ENCODE results near the gene SARDH. TPM values are rescaled to one million over a fixed set of nuclear protein-coding genes. Genes with fewer than 3 reads are reported as not detected.

SARDH gene
- total RNA-seq, 2 experiments from 2014 or later = 5.5 to 5.6 TPM

- POLR2A ChIA-PET = interaction anchor here (1.1 kb wide), 1 partner anchor 28 kb away, joined by 3 read pairs; no protein-coding TSS in a partner anchor
- DNase-seq (no peak), ATAC-seq (no peak)
- no peaks in the 10 kb centered on the region for H3K9me3 Mint-ChIP-seq
- no peaks in the 10 kb centered on the region for H3K36me3 Mint-ChIP-seq (ENCODE audit: low read depth)
- H3K4me1 Mint-ChIP-seq (ENCODE audit: low read depth) = no peaks in the 10 kb centered on the region
- intact Hi-C loops (cut with micrococcal nuclease) = no loop called here
- no peak overlapping the region for H3K4me3 Mint-ChIP-seq
- H3K27me3 Mint-ChIP-seq = no peaks in the 10 kb centered on the region
- no peak for TF ChIP-seq CTCF (IDR thresholded peaks at IDR 0.05)
- CTCF ChIA-PET = no interaction called here
- H3K27ac Mint-ChIP-seq = no peak overlapping the region
These were observed 98.0 kb downstream of the SARDH start for GRCh38 chr9:133640160-133640559.

- Mint-ChIP-seq H3K27ac (no peak overlapping the region), H3K36me3 (ENCODE audit: low read depth) (no peaks in the 10 kb centered on the region), H3K27me3 (no peaks in the 10 kb centered on the region), H3K4me1 (ENCODE audit: low read depth) (no peaks in the 10 kb centered on the region), H3K4me3 (no peak overlapping the region), H3K9me3 (no peaks in the 10 kb centered on the region)
- no peak for TF ChIP-seq CTCF (IDR thresholded peaks at IDR 0.05)
- DNase-seq (no peak), ATAC-seq (no peak)
- CTCF ChIA-PET = no interaction called here
- intact Hi-C loops (cut with micrococcal nuclease) = no loop called here
- POLR2A ChIA-PET = interaction anchor here (1.1 kb wide), 1 partner anchor 28 kb away, joined by 3 read pairs; no protein-coding TSS in a partner anchor
These were observed 98.5 kb downstream of the SARDH start for GRCh38 chr9:133639613-133640012.

GRCh38 chr9:133638711-133639110 is 99.4 kb downstream of the SARDH start:
- H3K36me3 Mint-ChIP-seq (ENCODE audit: low read depth) = no peaks in the 10 kb centered on the region
- no peaks in the 10 kb centered on the region for H3K9me3 Mint-ChIP-seq
- no peak for DNase-seq
- no peaks in the 10 kb centered on the region for H3K4me1 Mint-ChIP-seq (ENCODE audit: low read depth)
- H3K4me3 Mint-ChIP-seq = no peak overlapping the region
- no peak overlapping the region for H3K27ac Mint-ChIP-seq
- intact Hi-C loops (cut with micrococcal nuclease) = no loop called here
- ATAC-seq = no peak
- H3K27me3 Mint-ChIP-seq = no peaks in the 10 kb centered on the region
- ChIA-PET CTCF (no interaction called here), POLR2A (no interaction called here)
- TF ChIP-seq CTCF (IDR thresholded peaks at IDR 0.05) = no peak

GRCh38 chr9:133638076-133638475 is 100.1 kb downstream of the SARDH start:
- intact Hi-C loops (cut with micrococcal nuclease) = no loop called here
- H3K27ac Mint-ChIP-seq = no peak overlapping the region
- DNase-seq (no peak), ATAC-seq (no peak)
- no peaks in the 10 kb centered on the region for H3K27me3 Mint-ChIP-seq
- H3K36me3 Mint-ChIP-seq (ENCODE audit: low read depth) = no peaks in the 10 kb centered on the region
- no peak for TF ChIP-seq CTCF (IDR thresholded peaks at IDR 0.05)
- CTCF ChIA-PET = no interaction called here
- POLR2A ChIA-PET = interaction anchor here (0.9 kb wide), 1 partner anchor 10 kb away, joined by 4 read pairs; no protein-coding TSS in a partner anchor
- H3K9me3 Mint-ChIP-seq = no peaks in the 10 kb centered on the region
- H3K4me3 Mint-ChIP-seq = no peak overlapping the region
- no peaks in the 10 kb centered on the region for H3K4me1 Mint-ChIP-seq (ENCODE audit: low read depth)

GRCh38 chr9:133637451-133638055 is 100.6 kb downstream of the SARDH start:
- intact Hi-C loops (cut with micrococcal nuclease) = no loop called here
- no peak for TF ChIP-seq CTCF (IDR thresholded peaks at IDR 0.05)
- ATAC-seq (no peak), DNase-seq (no peak)
- CTCF ChIA-PET = no interaction called here
- POLR2A ChIA-PET = interaction anchor here (0.9 kb wide), 1 partner anchor 10 kb away, joined by 4 read pairs; no protein-coding TSS in a partner anchor
- H3K36me3 Mint-ChIP-seq (ENCODE audit: low read depth) = no peaks in the 10 kb centered on the region
- no peak overlapping the region for H3K27ac Mint-ChIP-seq
- no peaks in the 10 kb centered on the region for H3K27me3 Mint-ChIP-seq
- H3K9me3 Mint-ChIP-seq = no peaks in the 10 kb centered on the region
- no peak overlapping the region for H3K4me3 Mint-ChIP-seq
- no peaks in the 10 kb centered on the region for H3K4me1 Mint-ChIP-seq (ENCODE audit: low read depth)

Measured in activated CD8-positive, alpha-beta T cell treated with anti-CD3 and anti-CD28 coated beads for 36 hours (primary cell).